HepG2 (cell line): ENCODE measurements around the gene PGAP3. TPM values are rescaled to one million over a fixed set of nuclear protein-coding genes. Genes with fewer than 3 reads are reported as not detected.

Source experiments
- AHDC1 ChIP-seq: sonication (generic); formaldehyde crosslinking; IDR thresholded peaks from 2 replicates; pipeline ENCODE4 v1.5.1; 2020; ENCODE audit warnings: mild to moderate bottlenecking, missing genetic modification reagents, borderline replicate concordance
- DNMT3B ChIP-seq: conservative IDR thresholded peaks from 2 replicates; pipeline ENCODE4 v1.6.1; 2016; ENCODE audit warnings: missing biosample characterization, control low read depth
- HDAC6 ChIP-seq: fragments of 200-600 bp; sonication (generic); IDR thresholded peaks from 2 replicates; pipeline ENCODE4 v1.7.0; 2017; ENCODE audit warnings: mild to moderate bottlenecking, antibody characterized with exemption, low read length, low read depth
- HMG20A ChIP-seq: IDR thresholded peaks from 2 replicates; pipeline ENCODE4 v1.6.1; 2016; ENCODE audit warnings: borderline replicate concordance
- HNRNPUL1 ChIP-seq: fragments of 200-400 bp; formaldehyde crosslinking; IDR thresholded peaks from 2 replicates; pipeline ENCODE4 v1.6.1; 2017; ENCODE audit warnings: low read depth, mild to moderate bottlenecking, low read length, moderate library complexity
- KAT8 ChIP-seq: IDR thresholded peaks from 2 replicates; pipeline ENCODE4 v1.6.1; 2016; ENCODE audit warnings: missing genetic modification reagents, missing compliant biosample characterization
- KDM4B ChIP-seq: sonication (generic); formaldehyde crosslinking; IDR thresholded peaks from 2 replicates; pipeline ENCODE4 v1.4.0; 2020; ENCODE audit warnings: missing genetic modification reagents
- KLF16 ChIP-seq, 2 experiments: sonication (generic) in 1 of 2; formaldehyde crosslinking in 1 of 2; IDR thresholded peaks; 2 replicates each; pipeline versions ENCODE4 v1.6.1 to v1.8.0; 2016 to 2023; ENCODE audit warnings: missing genetic modification reagents in 2 of 2, missing compliant biosample characterization in 1 of 2
- MAZ ChIP-seq, 2 experiments: sonication (generic) in 1 of 2; formaldehyde crosslinking in 1 of 2; IDR thresholded peaks; 2 replicates each; pipeline versions ENCODE4 v1.5.0 to v1.6.1; 2012 to 2020; ENCODE audit warnings: low read depth in 2 of 2, mild to moderate bottlenecking in 2 of 2, borderline replicate concordance in 1 of 2, improper control_type of control experiment in 1 of 2, low read length in 1 of 2, missing genetic modification reagents in 1 of 2, moderate library complexity in 1 of 2
- MED1 ChIP-seq: sonication (generic); formaldehyde crosslinking; IDR thresholded peaks from 2 replicates; pipeline ENCODE4 v1.4.0; 2020; ENCODE audit warnings: missing genetic modification reagents
- NFIC ChIP-seq: IDR thresholded peaks from 2 replicates; pipeline ENCODE4 v1.6.1; 2012; ENCODE audit warnings: mild to moderate bottlenecking, low read length, inconsistent platforms
- NKX3-1 ChIP-seq: sonication (generic); formaldehyde crosslinking; IDR thresholded peaks from 2 replicates; pipeline ENCODE4 v1.5.0; 2020; ENCODE audit warnings: missing genetic modification reagents
- POGK ChIP-seq: sonication (generic); formaldehyde crosslinking; conservative IDR thresholded peaks from 2 replicates; pipeline ENCODE4 v1.8.0; 2022; ENCODE audit warnings: mild to moderate bottlenecking, moderate library complexity, missing genetic modification reagents
- SOX13 ChIP-seq, 3 experiments: fragments of 450-650 bp in 1 of 3; sonication (generic) in 1 of 3; formaldehyde crosslinking in 1 of 3; IDR thresholded peaks in 2 of 3; conservative IDR thresholded peaks in 1 of 3; 2 replicates each; pipeline versions ENCODE4 v1.5.0 to v1.6.1; 2016 to 2020; ENCODE audit warnings: antibody characterized with exemption in 1 of 3, mild to moderate bottlenecking in 1 of 3, missing compliant biosample characterization in 1 of 3, missing genetic modification reagents in 1 of 3, moderate library complexity in 1 of 3
- TAF1 ChIP-seq: sonication (generic); formaldehyde crosslinking; IDR thresholded peaks from 2 replicates; pipeline ENCODE4 v1.4.0; 2020; ENCODE audit warnings: missing genetic modification reagents
- TOE1 ChIP-seq: sonication (generic); formaldehyde crosslinking; IDR thresholded peaks from 2 replicates; pipeline ENCODE4 v1.4.0; 2020; ENCODE audit warnings: mild to moderate bottlenecking, missing genetic modification reagents
- U2AF1 ChIP-seq: fragments of 200-400 bp; formaldehyde crosslinking; optimal IDR thresholded peaks from 2 replicates; pipeline ENCODE3; 2017; ENCODE audit warnings: mild to moderate bottlenecking, low read depth, low read length
- ZNF256 ChIP-seq: sonication (generic); formaldehyde crosslinking; conservative IDR thresholded peaks from 2 replicates; pipeline ENCODE4 v1.4.0; 2020; ENCODE audit warnings: missing genetic modification reagents
- ZNF326 ChIP-seq: sonication (generic); formaldehyde crosslinking; IDR thresholded peaks from 2 replicates; pipeline ENCODE4 v1.4.0; 2020; ENCODE audit warnings: missing genetic modification reagents, borderline replicate concordance
- ZNF333 ChIP-seq: sonication (generic); formaldehyde crosslinking; IDR thresholded peaks from 2 replicates; pipeline ENCODE4 v1.4.0; 2020; ENCODE audit warnings: mild to moderate bottlenecking, missing genetic modification reagents, borderline replicate concordance
- ZNF615 ChIP-seq: sonication (generic); formaldehyde crosslinking; IDR thresholded peaks from 2 replicates; pipeline ENCODE4 v1.5.0; 2020; ENCODE audit warnings: mild to moderate bottlenecking, missing genetic modification reagents, borderline replicate concordance
- ZNF629 ChIP-seq: sonication (generic); formaldehyde crosslinking; conservative IDR thresholded peaks from 2 replicates; pipeline ENCODE4 v1.5.0; 2020; ENCODE audit warnings: missing genetic modification reagents
- ZNF747 ChIP-seq: sonication (generic); formaldehyde crosslinking; IDR thresholded peaks from 2 replicates; pipeline ENCODE4 v1.8.1; 2023; ENCODE audit warnings: missing genetic modification reagents, mild to moderate bottlenecking, borderline replicate concordance
- polyA plus RNA-seq, 8 experiments: library from polyadenylated mRNA; depleted of rRNA in 3 of 8; stranded (reverse) in 7 of 8; unstranded in 1 of 8; fragments of >200 nt; fragmentation: Illumina TruSeq in 4 of 8; extraction: Trizol in 4 of 8; gene quantifications; 2 replicates each; pipeline versions ENCODE4 v1.2.1 to v1.2.3, GENCODE V29; 2011 to 2016; ENCODE audit warnings: low read depth in 4 of 8, missing spikeins in 1 of 8, mixed read lengths in 1 of 8; ENCODE audit not compliant: insufficient read depth in 1 of 8
- total RNA-seq, 5 experiments: library from RNA; depleted of rRNA; stranded (reverse); fragments of >200 nt; fragmentation: Illumina TruSeq; extraction: Trizol; gene quantifications; 2 replicates each; pipeline ENCODE4 v1.2.3, GENCODE V29; 2016; ENCODE audit warnings: low read depth in 1 of 5

Gene PGAP3
- total and polyA plus RNA-seq, 2 of the 13 experiments (the other 11 are each of a cell fraction or from before 2014, with no cell fraction given): 11.9 to 14.6 TPM

DNA sequence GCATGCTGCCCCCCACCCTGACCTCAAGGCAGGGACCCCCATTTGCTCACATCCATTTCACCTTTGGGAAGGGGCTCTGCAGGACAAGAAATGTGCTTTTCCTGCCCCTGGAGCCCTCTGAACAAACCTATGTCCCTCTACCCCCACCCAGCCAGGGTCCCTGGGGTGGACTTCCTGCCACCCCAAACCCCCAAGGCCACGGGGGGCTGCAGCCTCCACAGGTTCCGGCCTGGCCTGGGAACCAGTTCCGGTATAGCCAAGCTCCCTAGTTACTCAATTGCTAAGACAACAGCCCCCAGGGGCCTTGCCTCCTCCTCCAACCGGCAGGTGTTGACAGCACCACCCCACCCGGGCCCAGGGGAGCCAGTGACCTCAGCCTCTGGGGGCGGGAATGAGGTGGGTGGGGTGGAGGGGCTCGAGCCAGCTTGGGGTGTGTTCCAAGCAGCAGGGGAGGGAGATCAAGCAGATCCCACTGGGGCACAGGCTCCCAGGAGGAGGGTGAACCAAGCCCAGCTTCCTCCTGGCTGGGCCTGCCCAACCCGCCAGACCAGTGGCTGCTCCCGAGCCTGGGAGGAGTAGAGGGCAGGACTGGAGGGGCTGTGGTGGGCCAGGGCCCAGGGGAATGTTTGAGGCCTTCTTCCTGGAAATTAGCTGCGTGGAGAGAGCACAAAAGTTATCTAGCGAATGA lies 13.0 kb downstream of the PGAP3 start (continued):
- TF ChIP-seq KDM4B (CRISPR knock-in tag): no peak
- peak; percentile 57; the same call in 1 of the 2 replicates for TF ChIP-seq MAZ (IDR thresholded peaks at IDR 0.05; ENCODE audit: borderline replicate concordance, low read depth, low read length)
- peak; percentile 35; the same call in 1 of the 2 replicates for TF ChIP-seq MAZ (CRISPR knock-in tag; IDR thresholded peaks at IDR 0.05; ENCODE audit: low read depth)
- TF ChIP-seq ZNF747: peak; percentile 66; the same call in 1 of the 2 replicates
- TF ChIP-seq MED1 (CRISPR knock-in tag): peak; percentile 79
- TF ChIP-seq ZNF256: no peak
- TF ChIP-seq SOX13 (IDR thresholded peaks at IDR 0.05): no peak
- TF ChIP-seq SOX13 (CRISPR knock-in tag; conservative IDR thresholded peaks at IDR 0.05 in 1 of 2, IDR thresholded peaks at IDR 0.05 in 1 of 2): peak in 1 of 2 experiments; percentile 55; a peak in 2 of 4 replicates
- no peak for TF ChIP-seq ZNF333
- no peak for TF ChIP-seq TOE1 (CRISPR knock-in tag)
- no peak for TF ChIP-seq NFIC
- peak in 1 of 2 experiments; percentile 79; a peak in 2 of 4 replicates for TF ChIP-seq KLF16 (CRISPR knock-in tag; IDR thresholded peaks at IDR 0.05)
- no peak for TF ChIP-seq U2AF1
- TF ChIP-seq POGK (CRISPR knock-in tag): peak; percentile 52
- TF ChIP-seq KAT8 (CRISPR knock-in tag): peak; percentile 89
- TF ChIP-seq ZNF326: no peak
- no peak for TF ChIP-seq ZNF615
- no peak for TF ChIP-seq HDAC6
- no peak; the same call in 1 of the 2 replicates for TF ChIP-seq HMG20A (CRISPR knock-in tag)
- peak; percentile 48; the same call in 1 of the 2 replicates for TF ChIP-seq TAF1 (CRISPR knock-in tag)
- TF ChIP-seq NKX3-1: no peak
- TF ChIP-seq AHDC1 (CRISPR knock-in tag): no peak; the same call in 1 of the 2 replicates
- no peak for TF ChIP-seq HNRNPUL1
- TF ChIP-seq DNMT3B (CRISPR knock-in tag): no peak
- TF ChIP-seq ZNF629: no peak
